ENCODE data around the gene TMEM91. TPM values are rescaled to one million over a fixed set of nuclear protein-coding genes. Genes with fewer than 3 reads are reported as not detected.
"Not testable (repeated sequence)": the region's sequence is repeated elsewhere in the genome, so short reads cannot be mapped to it uniquely, and the experiment has no call there.

Gene TMEM91
- polyA plus RNA-seq, 3 donors from 2014 or later = 5.2 to 7.0 (median 6.1) TPM

DNA sequence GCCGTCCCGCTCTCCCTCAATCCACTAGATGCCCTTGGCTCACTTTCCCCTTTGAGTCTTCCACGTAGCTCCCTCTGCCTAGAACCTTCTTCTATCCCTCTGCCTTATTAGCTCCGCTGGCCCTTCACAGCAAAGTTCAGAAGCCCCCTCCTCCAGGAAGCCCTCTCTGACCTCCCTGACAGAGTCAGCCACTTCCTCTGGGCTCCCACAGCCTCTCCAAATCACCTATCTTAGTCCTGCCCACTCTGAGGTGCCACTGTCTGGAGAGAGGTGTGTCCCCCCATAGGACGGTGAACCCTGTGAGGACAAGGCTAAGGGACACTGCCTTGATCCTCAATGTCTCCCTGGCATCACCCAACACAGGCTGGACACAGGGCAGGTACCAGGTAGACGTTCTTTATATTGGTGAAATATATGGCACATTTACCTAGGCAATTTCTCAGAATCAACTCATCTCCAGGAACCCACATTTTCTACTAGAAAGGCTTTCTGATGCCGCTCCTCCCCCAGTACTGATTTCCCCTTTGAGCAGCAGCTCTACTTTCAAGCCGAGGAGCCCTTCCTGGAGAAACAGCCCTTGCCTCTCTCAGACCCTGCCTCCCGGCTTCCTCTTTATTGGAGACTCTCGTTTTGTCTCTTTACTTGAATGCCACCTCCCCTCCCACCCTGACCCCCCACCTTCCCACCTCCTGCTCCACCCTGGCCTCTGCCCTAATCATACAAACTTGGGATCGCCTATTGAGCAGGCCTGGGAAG is 19.2 kb upstream of the TMEM91 start:
- Mint-ChIP-seq H3K27me3 (ENCODE audit: low read depth in 3 of 3) (peaks cover 16 to 32% (median 19%) of the 10 kb centered on the region in 3 donors), H3K9me3 (peaks cover 0 to 2% (median 0%) of the 10 kb centered on the region in 6 donors), H3K27ac (peak overlapping the region in 4 of 6 donors; percentile 36 to 88 (median 48)), H3K36me3 (no peaks in the 10 kb centered on the region), H3K4me3 (no peak overlapping the region), H3K4me1 (peaks cover 34 to 42% of the 10 kb centered on the region in 2 donors)
- DNase-seq = no peak

DNA sequence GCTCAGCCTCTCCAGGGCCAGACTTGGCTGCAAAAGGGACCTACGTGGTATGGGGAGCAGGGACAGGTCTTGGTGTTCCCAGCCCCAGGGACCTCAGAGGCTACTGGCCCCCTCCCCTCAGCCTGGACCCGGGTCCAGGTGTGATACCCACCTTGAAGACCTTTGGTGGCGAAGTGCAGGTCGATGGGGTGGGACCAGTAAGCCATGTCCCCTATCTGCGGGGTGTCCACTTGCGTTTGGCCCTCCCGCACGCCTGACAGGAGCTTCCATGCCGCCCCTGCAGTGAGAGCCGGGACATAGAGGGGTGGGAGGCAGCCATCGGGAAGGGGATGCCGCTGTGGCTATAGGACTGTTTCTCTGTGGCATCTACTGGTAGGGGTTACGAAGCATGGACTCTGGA is 18.6 kb upstream of the TMEM91 start:
- no peaks in the 10 kb centered on the region for H3K36me3 Mint-ChIP-seq
- H3K27me3 Mint-ChIP-seq (ENCODE audit: low read depth in 3 of 3) = peaks cover 11 to 26% (median 13%) of the 10 kb centered on the region in 3 donors
- no peak overlapping the region for H3K4me3 Mint-ChIP-seq
- H3K9me3 Mint-ChIP-seq = no peaks in the 10 kb centered on the region
- peaks cover 37 to 47% of the 10 kb centered on the region in 2 donors for H3K4me1 Mint-ChIP-seq
- DNase-seq = no peak
- no peak overlapping the region for H3K27ac Mint-ChIP-seq

GRCh38 chr19:41359741-41360140 is 16.6 kb upstream of the TMEM91 start:
- Mint-ChIP-seq H3K4me3 (no peak overlapping the region), H3K9me3 (no peaks in the 10 kb centered on the region), H3K4me1 (peaks cover 53 to 59% of the 10 kb centered on the region in 2 donors), H3K27me3 (ENCODE audit: low read depth in 3 of 3) (peaks cover 5 to 17% (median 12%) of the 10 kb centered on the region in 3 donors), H3K27ac (no peak overlapping the region), H3K36me3 (no peaks in the 10 kb centered on the region)
- DNase-seq = no peak

- Mint-ChIP-seq H3K27ac (peak overlapping the region; percentile 98 to 99 (median 99)), H3K36me3 (peaks cover 0 to 3% (median 0%) of the 10 kb centered on the region in 3 donors), H3K4me3 (peak overlapping the region in 4 of 5 donors; percentile 23 to 95 (median 90)), H3K9me3 (no peaks in the 10 kb centered on the region), H3K27me3 (ENCODE audit: low read depth in 3 of 3) (peaks cover 5 to 12% (median 5%) of the 10 kb centered on the region in 3 donors), H3K4me1 (peaks cover 34 to 38% of the 10 kb centered on the region in 2 donors)
- DNase-seq = no peak
Observed at GRCh38 chr19:41362143-41362847, 14.0 kb upstream of the TMEM91 start.

DNA sequence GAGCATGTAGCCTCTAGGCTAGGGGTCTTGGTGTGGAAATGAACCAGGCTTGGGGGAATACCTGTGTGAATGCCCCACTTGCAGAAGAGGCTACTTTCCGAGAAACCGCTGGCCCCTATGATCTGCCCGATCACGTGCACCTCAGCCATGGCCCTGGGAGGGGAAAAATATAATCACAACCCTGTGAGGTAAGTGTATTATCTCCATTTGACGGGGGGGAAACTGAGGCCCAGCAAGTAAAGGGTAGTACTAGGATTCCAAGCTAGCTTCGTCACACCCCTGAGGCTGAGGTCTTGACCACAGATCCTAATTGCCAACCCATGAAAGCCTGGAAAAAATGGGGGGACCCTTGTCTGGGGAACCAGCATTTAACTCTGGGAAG is 13.0 kb upstream of the TMEM91 start:
- peaks cover 0 to 3% (median 0%) of the 10 kb centered on the region in 3 donors for H3K36me3 Mint-ChIP-seq
- H3K9me3 Mint-ChIP-seq = no peaks in the 10 kb centered on the region
- H3K4me1 Mint-ChIP-seq = peaks cover 27 to 32% of the 10 kb centered on the region in 2 donors
- peaks cover 5 to 12% (median 5%) of the 10 kb centered on the region in 3 donors for H3K27me3 Mint-ChIP-seq (ENCODE audit: low read depth in 3 of 3)
- H3K27ac Mint-ChIP-seq = peak overlapping the region; percentile 98 to 99 (median 99)
- no peak for DNase-seq
- peak overlapping the region; percentile 89 to 95 (median 91) for H3K4me3 Mint-ChIP-seq

GRCh38 chr19:41363753-41364523 is 12.4 kb upstream of the TMEM91 start, which contains the start of gene B9D2:
TSS of gene B9D2 (minus strand) at chr19:41364149. CDS start at chr19:41363519, 630 bp downstream.
- peak within 1 kb of the TSS; percentile 89 to 95 (median 91) for H3K4me3 Mint-ChIP-seq
- H3K36me3 Mint-ChIP-seq = peaks cover 0 to 3% (median 0%) of the 10 kb centered on the region in 3 donors
- H3K9me3 Mint-ChIP-seq = no peaks in the 10 kb centered on the region
- H3K4me1 Mint-ChIP-seq = peaks cover 24 to 29% of the 10 kb centered on the region in 2 donors
- H3K27ac Mint-ChIP-seq = peak within 1 kb of the TSS; percentile 98 to 99 (median 99)
- peak; percentile 99 for DNase-seq
- H3K27me3 Mint-ChIP-seq (ENCODE audit: low read depth in 3 of 3) = peaks cover 5 to 12% (median 5%) of the 10 kb centered on the region in 3 donors

DNA sequence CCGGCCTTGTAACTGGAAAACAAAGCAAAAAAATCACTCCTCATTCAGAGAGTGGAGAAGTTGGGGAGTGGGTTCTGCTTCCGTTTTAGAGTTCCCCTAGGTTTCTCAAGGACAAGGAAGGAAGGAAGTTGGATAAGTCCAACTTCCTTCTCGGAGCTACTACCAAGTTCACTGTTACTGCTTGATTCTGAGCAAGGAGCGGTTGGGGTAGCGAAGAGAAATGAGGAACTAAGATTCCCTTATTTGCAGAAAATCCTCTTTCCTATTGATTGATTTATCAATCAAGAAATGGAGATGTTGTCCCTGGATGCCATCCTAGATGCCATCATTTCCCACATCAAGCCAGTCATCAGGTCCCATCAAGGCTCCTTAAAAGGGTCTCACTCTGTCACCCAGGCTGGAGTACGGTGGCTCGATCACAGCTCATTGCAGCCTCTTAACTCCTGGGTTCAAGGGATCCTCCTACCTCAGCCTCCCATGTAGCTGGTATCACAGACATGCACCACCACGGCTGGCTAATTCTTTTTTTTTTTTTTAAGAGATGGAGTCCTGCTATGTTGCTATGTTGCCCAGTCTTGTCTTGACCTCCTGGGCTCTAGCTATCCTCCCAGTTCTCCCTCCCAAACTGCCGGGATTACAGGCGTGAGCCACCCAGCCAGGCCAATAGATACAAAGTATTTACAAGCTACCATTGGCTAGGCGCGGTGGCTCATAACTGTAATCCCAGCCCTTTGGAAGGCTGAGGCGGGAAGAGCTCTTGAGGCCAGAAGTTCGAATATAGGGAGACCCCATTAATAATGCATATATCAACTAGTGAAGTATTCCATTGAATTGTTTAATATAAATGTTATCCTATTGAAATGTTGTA is 11.6 kb upstream of the TMEM91 start:
- Mint-ChIP-seq H3K4me3 (peak overlapping the region; percentile 89 to 95 (median 91)), H3K4me1 (peaks cover 24 to 29% of the 10 kb centered on the region in 2 donors), H3K27me3 (ENCODE audit: low read depth in 3 of 3) (peaks cover 5 to 12% (median 5%) of the 10 kb centered on the region in 3 donors), H3K36me3 (peaks cover 0 to 3% (median 0%) of the 10 kb centered on the region in 3 donors), H3K9me3 (no peaks in the 10 kb centered on the region), H3K27ac (peak overlapping the region; percentile 98 to 99 (median 99))
- no peak for DNase-seq

DNA sequence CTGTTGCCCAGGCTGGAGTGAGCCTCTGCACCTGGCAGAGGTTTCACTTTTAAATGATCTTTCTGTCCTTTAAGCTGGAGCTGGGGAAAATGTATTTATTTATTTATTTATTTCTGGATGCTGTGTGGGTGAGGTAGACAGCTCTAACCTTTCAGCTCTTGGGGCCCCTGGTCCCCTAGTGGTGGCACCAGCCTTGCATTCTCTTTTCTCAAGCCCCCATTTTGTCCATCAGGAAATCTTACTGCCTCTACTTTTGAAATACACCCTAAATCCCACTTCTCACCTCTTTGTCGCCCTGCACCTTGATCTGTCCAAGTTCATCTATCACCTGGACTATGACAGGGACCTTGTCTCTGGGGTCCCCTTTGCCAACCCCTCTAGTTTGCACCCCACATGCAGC is 10.2 kb upstream of the TMEM91 start:
- H3K36me3 Mint-ChIP-seq = peaks cover 0 to 3% (median 0%) of the 10 kb centered on the region in 3 donors
- peak overlapping the region in 4 of 5 donors; percentile 4 to 61 (median 33) for H3K4me3 Mint-ChIP-seq
- no peaks in the 10 kb centered on the region for H3K9me3 Mint-ChIP-seq
- H3K27me3 Mint-ChIP-seq (ENCODE audit: low read depth in 3 of 3) = peaks cover 5 to 7% (median 5%) of the 10 kb centered on the region in 3 donors
- H3K4me1 Mint-ChIP-seq = peaks cover 24 to 29% of the 10 kb centered on the region in 2 donors
- DNase-seq = no peak
- peak overlapping the region in 2 of 6 donors; percentile 13 to 43 for H3K27ac Mint-ChIP-seq

DNA sequence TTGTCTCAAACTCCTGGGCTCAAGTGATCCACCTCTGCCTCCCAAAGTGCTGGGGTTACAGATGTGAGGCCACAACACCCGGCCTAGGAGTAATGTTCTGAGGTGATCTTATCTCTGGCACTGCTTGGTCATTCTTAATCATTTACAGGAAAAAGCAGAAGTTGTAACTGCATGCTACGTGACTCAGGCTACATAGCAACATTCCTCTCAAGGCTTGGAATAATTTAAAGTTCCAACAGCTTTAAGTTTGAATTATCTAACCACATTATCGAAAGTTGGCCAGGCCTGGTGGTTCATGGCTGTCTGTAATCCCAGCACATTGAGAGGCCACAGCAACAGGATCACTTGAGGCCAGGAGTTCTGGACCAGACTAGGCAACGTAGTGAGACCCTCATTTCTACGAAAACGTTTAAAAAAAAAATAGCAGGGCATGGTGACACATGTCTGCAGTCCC is 8.5 kb upstream of the TMEM91 start:
- no peak for DNase-seq
- Mint-ChIP-seq H3K27ac (no peak overlapping the region), H3K4me1 (peaks cover 18 to 24% of the 10 kb centered on the region in 2 donors), H3K4me3 (no peak overlapping the region), H3K36me3 (peaks cover 0 to 3% (median 0%) of the 10 kb centered on the region in 3 donors), H3K27me3 (ENCODE audit: low read depth in 3 of 3) (peaks cover 5 to 7% (median 5%) of the 10 kb centered on the region in 3 donors), H3K9me3 (no peaks in the 10 kb centered on the region)

DNA sequence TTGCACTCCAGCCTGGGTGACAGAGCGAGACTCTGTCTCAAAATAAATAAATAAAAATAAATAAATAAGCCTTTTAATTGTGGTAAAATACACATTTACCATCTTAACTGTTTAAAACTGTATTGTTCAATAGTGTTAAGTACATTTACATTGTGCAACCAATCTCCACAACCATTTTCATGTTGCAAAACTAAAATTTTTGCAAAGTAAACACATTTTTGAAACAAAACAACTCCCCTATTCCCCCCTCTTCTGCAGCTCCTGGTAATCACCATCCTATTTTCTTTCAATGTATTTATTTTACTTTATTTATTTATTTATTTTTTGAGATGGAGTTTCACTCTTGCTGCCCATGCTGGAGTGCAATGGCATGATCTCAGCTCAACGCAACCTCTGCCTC is 6.6 kb upstream of the TMEM91 start:
- Mint-ChIP-seq H3K4me3 (no peak overlapping the region), H3K9me3 (no peaks in the 10 kb centered on the region), H3K4me1 (peaks cover 0 to 7% of the 10 kb centered on the region in 2 donors), H3K36me3 (peaks cover 0 to 3% (median 0%) of the 10 kb centered on the region in 3 donors), H3K27ac (no peak overlapping the region), H3K27me3 (ENCODE audit: low read depth in 3 of 3) (no peaks in the 10 kb centered on the region)
- DNase-seq = no peak

- not testable (repeated sequence) for H3K36me3 Mint-ChIP-seq; DNase-seq; H3K27ac Mint-ChIP-seq; H3K9me3 Mint-ChIP-seq; H3K27me3 Mint-ChIP-seq (ENCODE audit: low read depth in 3 of 3); H3K4me1 Mint-ChIP-seq; H3K4me3 Mint-ChIP-seq
Observed at GRCh38 chr19:41371119-41371518, 5.2 kb upstream of the TMEM91 start.

DNA sequence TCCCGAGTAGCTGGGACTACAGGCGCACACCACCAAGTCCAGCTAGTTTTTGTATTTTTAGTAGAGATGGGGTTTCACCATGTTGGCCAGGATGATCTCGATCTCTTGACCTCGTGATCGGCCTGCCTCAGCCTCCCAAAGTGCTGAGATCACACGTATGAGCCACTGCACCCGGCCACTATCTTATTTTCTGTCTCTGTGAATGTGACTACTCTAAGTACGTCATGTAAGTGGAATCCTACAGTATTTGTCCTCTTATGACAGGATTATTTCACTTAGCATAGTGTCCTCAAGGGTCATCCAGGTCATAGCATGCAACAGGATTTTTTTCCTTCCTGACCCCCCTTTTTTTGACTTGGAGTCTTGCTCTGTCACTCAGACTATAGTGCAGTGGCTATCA is 4.8 kb upstream of the TMEM91 start:
- Mint-ChIP-seq H3K4me3 (no peak overlapping the region), H3K27me3 (ENCODE audit: low read depth in 3 of 3) (peaks cover 0 to 2% (median 0%) of the 10 kb centered on the region in 3 donors), H3K9me3 (no peaks in the 10 kb centered on the region), H3K27ac (no peak overlapping the region), H3K4me1 (peaks cover 5 to 9% of the 10 kb centered on the region in 2 donors), H3K36me3 (peaks cover 0 to 3% (median 0%) of the 10 kb centered on the region in 3 donors)
- DNase-seq = no peak
